Measurements from ENCODE around the gene MBL2.

The MBL2 gene

DNA sequence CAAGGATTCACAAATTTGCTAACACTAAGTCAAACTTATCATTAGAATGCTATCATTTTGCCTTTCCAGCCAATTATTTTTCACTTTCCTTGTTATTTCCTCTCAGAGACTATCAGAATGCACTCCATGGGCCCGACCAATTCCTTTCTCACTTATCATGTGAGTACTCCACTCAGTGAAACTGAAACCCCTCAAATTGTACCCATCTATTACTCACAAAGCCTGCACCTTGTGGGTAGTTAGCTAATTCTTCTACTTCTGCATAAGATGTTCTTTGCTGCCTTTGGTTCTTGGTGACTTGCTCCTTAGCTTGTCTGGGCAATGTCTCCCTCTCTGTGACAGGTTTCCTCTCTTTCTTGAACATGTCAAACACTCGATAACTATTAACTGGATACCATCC, 35.2 kb upstream of the MBL2 start:
- Histone ChIP-seq H3K9me3 (no peaks in the 10 kb centered on the region), H3K4me3 (ENCODE audit: low read depth in 1 of 2, low read length in 1 of 2) (no peak overlapping the region), H3K36me3 (no peaks in the 10 kb centered on the region), H3K4me1 (ENCODE audit: control insufficient read depth in 1 of 2, insufficient read depth in 1 of 2, low read depth in 1 of 2, low read length in 1 of 2) (no peaks in the 10 kb centered on the region), H3K27ac (no peak overlapping the region), H3K27me3 (no peaks in the 10 kb centered on the region)
- TF ChIP-seq, protein P1, sequence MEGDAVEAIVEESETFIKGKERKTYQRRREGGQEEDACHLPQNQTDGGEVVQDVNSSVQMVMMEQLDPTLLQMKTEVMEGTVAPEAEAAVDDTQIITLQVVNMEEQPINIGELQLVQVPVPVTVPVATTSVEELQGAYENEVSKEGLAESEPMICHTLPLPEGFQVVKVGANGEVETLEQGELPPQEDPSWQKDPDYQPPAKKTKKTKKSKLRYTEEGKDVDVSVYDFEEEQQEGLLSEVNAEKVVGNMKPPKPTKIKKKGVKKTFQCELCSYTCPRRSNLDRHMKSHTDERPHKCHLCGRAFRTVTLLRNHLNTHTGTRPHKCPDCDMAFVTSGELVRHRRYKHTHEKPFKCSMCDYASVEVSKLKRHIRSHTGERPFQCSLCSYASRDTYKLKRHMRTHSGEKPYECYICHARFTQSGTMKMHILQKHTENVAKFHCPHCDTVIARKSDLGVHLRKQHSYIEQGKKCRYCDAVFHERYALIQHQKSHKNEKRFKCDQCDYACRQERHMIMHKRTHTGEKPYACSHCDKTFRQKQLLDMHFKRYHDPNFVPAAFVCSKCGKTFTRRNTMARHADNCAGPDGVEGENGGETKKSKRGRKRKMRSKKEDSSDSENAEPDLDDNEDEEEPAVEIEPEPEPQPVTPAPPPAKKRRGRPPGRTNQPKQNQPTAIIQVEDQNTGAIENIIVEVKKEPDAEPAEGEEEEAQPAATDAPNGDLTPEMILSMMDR (IDR thresholded peaks at IDR 0.05), result no peak

DNA sequence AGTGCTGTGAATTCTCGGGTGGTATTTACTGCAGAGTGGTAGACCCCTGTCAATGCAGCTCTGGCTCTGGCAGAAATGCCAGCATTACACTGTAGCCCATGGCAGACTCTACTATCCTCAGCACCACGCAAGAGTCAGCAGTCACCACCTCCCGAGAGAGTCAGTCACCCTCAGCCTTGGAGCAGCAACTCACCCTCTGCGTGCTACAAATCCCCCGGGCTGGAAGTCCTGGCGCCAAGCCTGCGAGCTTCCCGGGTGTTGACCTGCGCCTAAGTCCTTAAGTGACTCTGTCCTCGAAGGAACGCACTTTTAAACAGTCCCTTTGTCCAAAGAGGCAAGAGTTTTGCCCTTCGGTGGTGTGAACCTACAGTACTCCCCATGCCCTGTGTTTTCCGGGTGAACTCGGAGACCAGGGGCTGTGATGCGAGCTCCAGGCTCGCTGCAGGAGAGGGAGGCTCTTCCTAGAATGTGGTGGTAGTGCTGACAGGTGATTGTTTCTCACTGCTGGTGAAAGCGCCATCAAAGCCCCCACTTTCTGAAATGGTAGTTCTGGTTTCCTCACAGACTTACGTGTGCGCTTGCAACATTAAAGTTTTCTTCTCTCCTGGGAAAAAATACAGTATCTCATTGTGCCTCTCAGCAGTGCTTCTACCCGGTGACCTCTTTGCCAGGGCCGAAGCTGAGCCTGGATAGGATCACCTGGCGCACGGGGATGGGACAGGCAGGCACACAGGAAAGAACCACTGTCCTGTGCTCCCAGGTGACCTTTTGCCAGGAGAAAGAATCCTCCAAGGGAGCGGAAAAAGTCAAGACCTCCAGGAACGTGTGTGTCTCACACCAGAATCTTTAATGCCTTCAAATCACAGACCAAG, 33.1 kb upstream of the MBL2 start:
- Histone ChIP-seq H3K27me3 (no peaks in the 10 kb centered on the region), H3K4me1 (ENCODE audit: control insufficient read depth in 1 of 2, insufficient read depth in 1 of 2, low read depth in 1 of 2, low read length in 1 of 2) (no peaks in the 10 kb centered on the region), H3K27ac (no peak overlapping the region), H3K4me3 (ENCODE audit: low read depth in 1 of 2, low read length in 1 of 2) (no peak overlapping the region), H3K36me3 (no peaks in the 10 kb centered on the region), H3K9me3 (no peaks in the 10 kb centered on the region)
- TF ChIP-seq, protein P1 (IDR thresholded peaks at IDR 0.05), result no peak

GRCh38 chr10:52801947-52802346, 29.4 kb upstream of the MBL2 start:
- TF ChIP-seq, protein P1 (IDR thresholded peaks at IDR 0.05), result no peak
- Histone ChIP-seq H3K4me1 (ENCODE audit: control insufficient read depth in 1 of 2, insufficient read depth in 1 of 2, low read depth in 1 of 2, low read length in 1 of 2) (no peaks in the 10 kb centered on the region), H3K27ac (no peak overlapping the region), H3K36me3 (no peaks in the 10 kb centered on the region), H3K9me3 (no peaks in the 10 kb centered on the region), H3K27me3 (no peaks in the 10 kb centered on the region), H3K4me3 (ENCODE audit: low read depth in 1 of 2, low read length in 1 of 2) (no peak overlapping the region)

DNA sequence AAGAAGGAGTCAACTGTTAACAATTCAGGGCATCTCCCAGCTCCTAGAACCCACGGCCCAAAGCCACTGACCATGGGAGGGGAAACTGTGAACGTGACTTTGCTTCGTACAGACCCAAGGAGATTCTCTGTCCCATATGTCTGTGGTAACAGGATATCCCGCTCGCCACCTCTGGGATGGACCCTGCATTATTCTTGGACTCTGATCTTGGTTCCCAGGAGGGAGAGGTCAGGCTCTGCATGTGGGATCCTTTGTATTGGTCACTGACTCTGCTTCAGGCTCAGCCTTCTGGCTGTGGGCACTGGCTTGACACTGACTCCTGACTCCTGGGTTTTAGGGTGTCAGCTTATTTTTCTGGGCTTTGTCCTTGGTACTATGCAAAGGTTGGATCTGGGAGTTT, 13.5 kb upstream of the MBL2 start:
- Histone ChIP-seq H3K27ac (no peak overlapping the region), H3K27me3 (no peaks in the 10 kb centered on the region), H3K9me3 (no peaks in the 10 kb centered on the region), H3K36me3 (no peaks in the 10 kb centered on the region), H3K4me3 (ENCODE audit: low read depth in 1 of 2, low read length in 1 of 2) (no peak overlapping the region), H3K4me1 (ENCODE audit: control insufficient read depth in 1 of 2, insufficient read depth in 1 of 2, low read depth in 1 of 2, low read length in 1 of 2) (no peaks in the 10 kb centered on the region)
- TF ChIP-seq, protein P1 (IDR thresholded peaks at IDR 0.05), result no peak

GRCh38 chr10:52785418-52785817, 12.8 kb upstream of the MBL2 start:
- no peaks in the 10 kb centered on the region for H3K36me3 ChIP-seq
- TF ChIP-seq, protein P1 (IDR thresholded peaks at IDR 0.05), result no peak
- no peak overlapping the region for H3K27ac ChIP-seq
- H3K4me3 ChIP-seq (ENCODE audit: low read depth in 1 of 2, low read length in 1 of 2), result no peak overlapping the region
- H3K9me3 ChIP-seq, result no peaks in the 10 kb centered on the region
- no peaks in the 10 kb centered on the region for H3K4me1 ChIP-seq (ENCODE audit: control insufficient read depth in 1 of 2, insufficient read depth in 1 of 2, low read depth in 1 of 2, low read length in 1 of 2)
- H3K27me3 ChIP-seq, result no peaks in the 10 kb centered on the region

Measured in neutrophil (primary cell).